22Rv1 (cell line): Measurements from ENCODE around the gene LPCAT2.

Experiments
- ZFX ChIP-seq: fragments of 450-650 bp; IDR thresholded peaks from 2 replicates; pipeline ENCODE4 v1.6.1; 2017; ENCODE audit warnings: antibody characterized with exemption, borderline replicate concordance
- TF ChIP-seq, protein P1 (sequence below): fragments of 450-650 bp; IDR thresholded peaks from 2 replicates; pipeline ENCODE4 v1.5.1; 2017; ENCODE audit warnings: mild to moderate bottlenecking

DNA sequence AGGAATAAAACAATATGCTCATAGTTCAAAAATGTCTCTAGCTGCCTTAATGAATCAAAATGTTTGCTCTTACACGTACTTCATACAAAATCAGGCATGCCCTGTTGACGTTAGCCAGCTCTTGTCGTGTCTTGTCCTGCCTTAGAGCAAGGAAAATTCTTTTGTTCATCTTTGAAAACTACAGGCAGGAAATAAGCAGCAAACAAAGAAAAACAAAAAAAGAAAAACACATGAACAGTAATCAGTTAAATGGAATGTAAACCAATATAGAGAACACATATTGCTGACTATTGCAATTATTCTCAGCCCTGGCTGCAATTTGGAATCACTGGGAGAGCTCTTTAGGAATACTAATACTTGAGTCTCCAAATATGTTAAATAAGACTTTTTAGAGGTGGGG lies 59.3 kb downstream of the LPCAT2 start:
- TF ChIP-seq, protein P1, sequence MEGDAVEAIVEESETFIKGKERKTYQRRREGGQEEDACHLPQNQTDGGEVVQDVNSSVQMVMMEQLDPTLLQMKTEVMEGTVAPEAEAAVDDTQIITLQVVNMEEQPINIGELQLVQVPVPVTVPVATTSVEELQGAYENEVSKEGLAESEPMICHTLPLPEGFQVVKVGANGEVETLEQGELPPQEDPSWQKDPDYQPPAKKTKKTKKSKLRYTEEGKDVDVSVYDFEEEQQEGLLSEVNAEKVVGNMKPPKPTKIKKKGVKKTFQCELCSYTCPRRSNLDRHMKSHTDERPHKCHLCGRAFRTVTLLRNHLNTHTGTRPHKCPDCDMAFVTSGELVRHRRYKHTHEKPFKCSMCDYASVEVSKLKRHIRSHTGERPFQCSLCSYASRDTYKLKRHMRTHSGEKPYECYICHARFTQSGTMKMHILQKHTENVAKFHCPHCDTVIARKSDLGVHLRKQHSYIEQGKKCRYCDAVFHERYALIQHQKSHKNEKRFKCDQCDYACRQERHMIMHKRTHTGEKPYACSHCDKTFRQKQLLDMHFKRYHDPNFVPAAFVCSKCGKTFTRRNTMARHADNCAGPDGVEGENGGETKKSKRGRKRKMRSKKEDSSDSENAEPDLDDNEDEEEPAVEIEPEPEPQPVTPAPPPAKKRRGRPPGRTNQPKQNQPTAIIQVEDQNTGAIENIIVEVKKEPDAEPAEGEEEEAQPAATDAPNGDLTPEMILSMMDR, result no peak
- TF ChIP-seq ZFX, result no peak
